Smooth muscle cell of the brain vasculature (primary cell): ENCODE measurements around the gene BCL7C.
"Not testable (repeated sequence)": the region's sequence is repeated elsewhere in the genome, so short reads cannot be mapped to it uniquely, and the experiment has no call there.

Experiments used
- DNase-seq: peaks from one replicate; pipeline ENCODE4 v3.0.0-alpha.2; 2012; ENCODE audit warnings: low read depth, low spot score

Gene BCL7C

DNA sequence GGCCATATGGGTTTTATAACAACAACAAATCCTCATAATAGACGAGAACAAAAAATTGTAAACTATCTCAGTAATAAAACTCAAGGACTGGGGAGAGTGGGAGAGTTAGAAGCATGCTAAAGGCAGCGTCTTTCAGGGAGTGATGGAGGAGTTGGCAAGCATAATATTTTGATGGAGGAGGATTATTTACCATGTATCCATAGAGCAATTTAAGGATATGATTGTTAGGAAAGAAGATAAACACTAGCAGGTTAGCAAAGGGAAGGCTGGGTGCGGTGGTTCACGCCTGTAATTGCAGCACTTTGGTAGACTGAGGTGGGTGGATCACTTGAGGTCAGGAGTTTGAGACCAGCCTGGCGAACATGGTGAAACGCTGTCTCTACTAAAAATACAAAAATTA is 27.8 kb downstream of the BCL7C start:
- no peak for DNase-seq

DNA sequence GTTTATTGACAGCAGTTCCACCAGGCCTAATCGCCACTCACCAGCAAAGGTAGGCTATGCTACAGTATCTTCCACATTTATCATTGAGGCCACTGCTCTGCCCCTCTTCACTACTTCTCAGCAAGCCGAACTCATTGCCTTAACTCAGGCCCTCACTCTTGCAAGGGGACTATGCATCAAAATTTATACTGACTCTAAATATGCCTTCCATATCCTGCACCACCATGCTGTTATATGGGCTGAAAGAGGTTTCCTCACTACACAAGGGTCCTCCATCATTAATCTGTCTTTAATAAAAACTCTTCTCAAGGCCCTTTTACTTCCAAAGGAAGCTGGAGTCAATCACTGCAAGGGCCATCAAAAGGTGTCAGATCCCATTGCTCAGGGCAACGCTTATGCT is 30.7 kb downstream of the BCL7C start:
- not testable (repeated sequence) for DNase-seq

DNA sequence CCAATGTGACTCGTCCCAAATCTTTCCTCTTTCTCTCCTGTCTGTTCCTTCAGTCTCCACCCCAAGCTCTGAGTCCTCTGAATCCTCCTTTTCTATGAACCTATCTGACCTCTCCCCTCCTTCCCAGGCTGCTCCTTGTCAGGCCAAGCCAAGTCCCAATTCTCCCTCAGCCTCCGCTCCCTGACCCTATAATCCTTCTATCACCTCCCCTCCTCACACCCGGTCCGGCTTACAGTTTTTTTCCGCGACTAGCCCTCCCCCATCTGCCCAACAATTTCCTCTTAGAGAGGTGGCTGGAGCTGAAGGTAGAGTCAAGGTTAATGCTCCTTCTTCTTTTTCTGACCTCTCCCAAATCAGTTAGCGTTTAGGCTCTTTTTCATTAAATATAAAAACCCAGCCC is 33.1 kb downstream of the BCL7C start:
- DNase-seq: not testable (repeated sequence)

DNA sequence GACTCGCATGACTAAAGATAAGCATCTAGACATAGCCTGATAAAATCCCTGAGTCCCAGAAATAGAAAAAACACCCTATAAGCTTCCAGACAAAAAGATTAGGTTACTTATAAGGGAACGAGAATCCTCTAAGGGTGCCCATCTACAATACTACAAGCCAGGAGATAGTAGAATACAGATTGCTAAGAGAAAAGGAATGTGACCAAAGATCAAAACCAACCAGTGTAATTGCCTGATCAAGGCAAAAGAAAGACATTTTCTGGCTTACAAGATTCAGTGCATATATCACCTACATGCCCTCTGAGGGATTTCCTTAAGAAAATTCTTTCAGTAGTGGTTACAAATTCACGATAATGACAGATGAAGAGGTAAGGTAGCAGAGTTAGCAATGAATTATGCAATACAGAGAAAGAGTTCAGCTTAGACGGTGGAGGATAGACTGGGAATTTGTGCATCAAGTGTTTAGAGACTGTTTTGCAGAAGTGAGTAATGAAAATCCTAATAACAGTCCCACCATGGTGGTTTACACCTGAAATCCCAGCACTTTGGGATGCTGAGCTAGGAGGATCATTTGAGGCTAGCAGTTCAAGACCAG is 35.0 kb downstream of the BCL7C start:
- no peak for DNase-seq

DNA sequence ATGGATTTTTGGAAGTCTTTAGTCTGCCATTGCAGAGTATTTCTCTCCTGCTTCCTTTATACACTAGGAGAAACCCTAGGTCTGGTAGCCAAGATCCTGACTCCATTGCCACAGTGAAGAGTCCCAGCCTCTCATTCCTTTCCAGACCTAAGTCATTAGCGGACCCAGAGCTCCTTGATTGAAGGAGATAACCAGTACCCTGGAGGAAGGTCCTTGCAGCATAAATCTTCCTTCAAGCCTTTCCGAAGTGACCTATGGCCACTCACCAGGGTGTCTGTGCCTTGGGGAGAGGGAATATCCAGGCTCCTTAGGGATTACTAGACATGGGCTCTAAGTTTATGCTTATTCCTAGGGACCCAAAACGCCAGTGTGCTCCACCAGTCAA is 35.8 kb downstream of the BCL7C start:
- no peak for DNase-seq

DNA sequence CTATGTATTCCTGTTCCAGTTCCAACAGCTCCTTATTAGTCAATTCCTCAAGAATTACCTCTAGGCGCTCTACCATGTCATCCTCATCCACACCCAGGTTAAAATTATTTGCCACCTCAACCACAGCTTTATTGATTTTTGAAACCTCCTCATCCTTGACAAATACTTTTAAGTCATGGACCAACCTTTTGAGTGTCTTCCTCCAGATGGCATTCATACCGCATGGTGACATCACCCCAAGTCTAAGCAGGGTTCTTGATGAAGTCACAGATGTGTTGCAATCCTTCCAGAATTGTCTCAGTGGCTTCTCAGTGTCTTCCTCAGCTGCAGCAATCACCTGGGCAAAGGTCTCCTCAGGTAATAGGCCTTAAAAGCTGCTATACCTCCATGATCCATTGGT is 40.1 kb downstream of the BCL7C start:
- DNase-seq: no peak

DNA sequence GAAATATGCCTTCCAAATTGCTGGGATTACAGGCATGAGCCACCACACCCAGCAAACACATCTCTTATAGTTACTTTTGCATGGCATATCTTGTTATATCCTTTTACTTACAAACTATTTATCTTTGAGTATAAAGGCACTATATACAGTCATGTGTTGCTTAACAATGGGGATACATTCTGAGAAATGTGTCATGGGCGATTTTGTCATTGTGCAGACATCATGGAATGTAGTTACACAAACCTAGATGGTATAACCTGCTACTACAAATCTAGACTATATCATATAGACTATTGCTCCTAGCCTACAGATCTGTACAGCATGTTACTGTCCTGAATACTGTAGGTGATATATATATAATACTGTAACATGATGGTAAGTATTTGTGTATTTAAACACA is 43.6 kb downstream of the BCL7C start:
- no peak for DNase-seq

DNA sequence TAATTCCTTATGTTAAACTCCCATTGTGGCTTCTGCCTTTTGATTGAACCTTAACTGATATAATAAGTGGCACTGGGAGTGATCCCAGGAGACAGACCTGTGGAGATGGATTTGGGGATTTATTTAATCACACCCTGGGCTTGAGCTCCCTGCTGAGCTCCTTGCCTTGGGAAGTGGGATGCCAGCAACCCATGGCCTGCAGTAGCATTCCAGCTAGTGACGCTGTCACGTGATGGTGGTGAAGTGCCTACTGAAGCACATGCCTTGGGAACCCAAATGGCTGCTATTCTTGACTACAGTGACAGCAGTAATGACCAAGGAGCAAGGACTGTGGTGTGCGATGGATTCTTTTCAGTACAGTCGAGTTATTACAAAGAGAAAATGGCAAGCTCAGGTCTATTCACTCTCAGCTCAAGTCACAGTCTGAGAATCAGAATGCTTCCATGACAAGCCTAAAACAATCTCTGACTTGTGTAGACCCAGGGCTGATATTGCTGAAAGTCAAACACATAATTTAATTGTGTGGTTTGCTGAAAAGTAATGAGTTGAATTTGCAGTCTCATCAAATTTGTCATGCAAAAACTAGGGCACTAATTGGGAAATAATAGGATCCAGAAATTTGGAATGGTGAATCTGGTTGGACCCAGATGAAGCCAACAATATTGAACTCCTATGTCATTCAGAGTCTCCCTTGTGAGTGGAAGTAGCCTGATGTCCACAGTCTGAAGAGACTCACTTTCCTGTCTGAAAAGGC is 47.1 kb downstream of the BCL7C start:
- no peak for DNase-seq

DNA sequence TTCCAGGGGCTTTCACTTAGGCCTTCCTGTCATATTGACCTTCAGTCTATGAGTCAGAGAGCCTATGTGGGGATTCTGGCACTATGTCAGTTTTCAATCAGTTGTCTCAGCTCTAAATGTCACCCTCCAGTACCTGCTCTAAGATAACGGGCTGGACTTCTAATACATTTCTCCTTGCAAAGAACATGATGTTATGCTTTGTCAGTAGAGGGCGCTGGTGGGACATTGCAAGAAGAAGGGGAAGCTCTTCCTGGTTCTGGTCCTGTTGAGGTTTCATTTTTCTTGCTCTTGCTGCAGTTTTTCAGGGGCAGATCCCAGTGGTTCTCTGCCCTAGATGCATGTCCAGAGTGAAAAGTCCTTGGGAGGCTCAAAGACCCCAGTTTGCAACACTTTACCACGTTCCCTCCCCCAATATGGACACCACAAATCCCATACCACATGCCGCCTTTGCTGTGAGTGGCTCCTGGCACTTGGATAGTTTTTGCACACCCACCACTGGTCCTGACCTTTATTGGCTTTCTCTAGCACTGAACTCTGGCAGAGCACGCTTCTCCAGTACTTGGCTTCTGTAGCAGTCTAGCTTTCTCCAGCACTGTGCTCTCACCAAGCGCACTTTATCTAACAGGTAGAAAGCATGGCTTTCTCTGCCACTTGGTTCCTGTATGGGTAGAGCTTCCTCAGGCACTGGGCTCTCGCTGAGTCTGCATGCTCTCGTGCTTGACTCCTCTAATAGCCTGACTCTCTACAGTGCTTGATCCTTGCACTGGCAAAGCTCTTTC is 49.0 kb downstream of the BCL7C start:
- peak; percentile 79 for DNase-seq

DNA sequence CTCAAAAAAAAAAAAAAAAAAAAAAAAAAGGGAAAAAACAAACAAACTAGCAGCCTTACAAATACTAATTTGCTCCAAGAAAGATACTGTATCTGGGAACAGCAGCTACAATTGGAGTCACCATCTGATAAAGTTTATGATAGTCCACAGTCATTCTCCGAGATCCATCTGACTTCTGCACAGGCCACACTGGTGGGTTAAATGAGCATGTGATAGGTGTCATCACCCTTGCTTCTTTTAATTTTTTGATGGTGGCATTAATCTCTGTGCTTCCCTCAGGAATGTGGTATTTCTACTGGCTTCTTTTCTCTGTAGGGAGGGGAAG is 49.6 kb downstream of the BCL7C start:
- no peak for DNase-seq

DNA sequence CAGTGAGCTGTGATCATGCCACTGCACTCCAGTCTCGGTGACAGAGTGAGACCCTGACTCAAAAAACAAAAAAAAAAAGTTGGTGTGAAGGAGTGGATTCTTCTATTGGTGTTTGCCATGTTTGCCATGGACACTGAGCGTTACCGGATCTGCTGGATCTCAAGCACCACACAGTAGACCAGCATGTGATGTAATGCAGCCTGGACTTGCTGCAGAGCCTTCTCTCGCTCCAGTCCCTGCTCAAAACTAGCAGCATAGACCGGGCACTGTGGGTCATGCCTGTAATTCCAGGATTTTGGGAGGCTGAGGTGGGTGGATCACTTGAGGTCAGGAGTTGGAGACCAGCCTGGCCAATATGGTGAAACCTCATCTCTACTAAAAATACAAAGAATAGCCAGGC is 50.4 kb downstream of the BCL7C start:
- DNase-seq: no peak

DNA sequence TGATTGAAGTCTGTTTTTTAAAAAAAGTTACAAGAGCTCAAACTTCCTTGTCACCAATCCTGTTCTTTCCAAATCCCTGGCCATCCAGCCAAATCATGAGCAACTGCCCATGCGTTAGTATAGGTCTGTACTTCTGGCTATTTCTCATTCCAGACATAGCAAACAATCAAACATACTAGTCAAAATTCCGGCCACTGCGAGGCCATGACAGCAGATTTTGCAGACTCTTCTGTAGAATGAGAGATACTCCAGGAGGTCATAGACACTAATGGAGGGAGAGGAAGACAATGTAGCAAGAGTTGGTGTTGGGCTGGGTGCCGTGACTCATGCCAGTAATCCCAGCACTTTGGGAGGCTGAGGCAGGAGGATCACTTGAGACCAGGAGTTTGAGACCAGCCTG is 50.9 kb downstream of the BCL7C start:
- DNase-seq: no peak

DNA sequence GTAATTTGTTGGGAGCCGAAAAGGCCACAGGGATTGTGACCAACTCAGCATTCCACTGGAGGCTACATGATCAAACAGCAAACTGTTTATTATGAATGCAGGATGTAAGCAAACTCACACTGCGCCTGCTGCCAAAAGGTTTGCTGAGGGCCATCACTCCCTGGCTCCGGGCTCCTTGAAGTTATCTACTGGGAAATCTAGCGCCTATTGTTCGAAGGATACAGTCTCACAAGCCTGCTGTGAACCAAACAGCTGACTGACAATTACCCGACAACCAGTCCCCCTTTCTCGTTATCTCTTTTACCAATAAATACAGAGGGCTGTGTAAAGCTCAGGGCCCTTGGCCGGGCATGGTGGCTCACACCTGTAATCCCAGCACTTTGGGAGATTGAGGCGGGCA is 52.5 kb downstream of the BCL7C start:
- no peak for DNase-seq

DNA sequence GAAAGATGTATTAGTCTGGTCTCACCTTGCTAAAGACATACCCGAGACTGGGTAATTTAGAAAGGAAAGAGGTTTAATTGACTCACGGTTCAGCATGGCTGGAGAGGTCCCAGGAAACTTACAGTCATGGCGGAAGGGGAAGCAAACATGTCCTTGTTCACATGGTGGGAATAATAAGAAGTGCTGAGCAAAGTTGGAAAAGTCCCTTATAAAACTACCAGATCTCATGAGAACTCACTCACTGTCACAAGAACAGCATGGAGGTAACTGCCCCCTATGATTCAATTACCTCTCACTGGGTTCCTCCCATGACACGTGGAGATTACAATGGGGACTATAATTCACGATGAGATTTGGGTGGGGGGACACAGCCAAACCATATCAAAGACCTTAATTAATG is 53.3 kb downstream of the BCL7C start:
- DNase-seq: no peak

DNA sequence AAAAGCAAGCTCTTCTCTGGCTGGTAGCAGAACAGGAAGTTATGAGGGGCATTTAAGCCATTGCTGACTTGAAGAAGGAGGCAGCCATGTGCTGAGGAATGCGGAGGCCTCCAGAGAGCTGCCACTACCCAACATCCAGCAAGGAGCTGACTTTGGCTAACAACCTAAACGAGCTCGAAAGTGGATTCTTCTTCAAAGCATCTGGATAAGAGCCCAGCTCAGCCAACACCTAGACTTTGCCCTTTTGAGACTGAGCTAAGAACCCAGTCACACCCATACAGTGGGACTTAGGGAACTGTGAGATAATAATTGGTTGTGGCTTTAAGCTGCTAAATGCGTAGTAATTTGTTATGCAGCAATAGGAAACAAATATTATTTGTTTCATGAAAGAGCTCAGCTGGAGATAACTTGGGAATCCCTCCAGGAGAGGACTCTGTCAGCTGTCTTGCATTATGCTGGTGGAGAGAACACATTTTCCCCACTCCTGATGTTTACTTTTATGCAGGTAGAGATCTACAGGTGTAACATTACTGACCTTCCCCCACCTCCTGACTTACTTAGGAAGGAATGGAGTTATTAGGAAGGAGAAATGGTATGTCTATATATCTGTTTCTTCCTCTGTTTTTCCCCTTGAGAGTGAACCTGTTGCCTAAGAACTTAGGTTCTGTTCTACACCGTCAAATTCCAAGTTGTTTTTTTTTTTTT is 54.2 kb downstream of the BCL7C start:
- DNase-seq: no peak

DNA sequence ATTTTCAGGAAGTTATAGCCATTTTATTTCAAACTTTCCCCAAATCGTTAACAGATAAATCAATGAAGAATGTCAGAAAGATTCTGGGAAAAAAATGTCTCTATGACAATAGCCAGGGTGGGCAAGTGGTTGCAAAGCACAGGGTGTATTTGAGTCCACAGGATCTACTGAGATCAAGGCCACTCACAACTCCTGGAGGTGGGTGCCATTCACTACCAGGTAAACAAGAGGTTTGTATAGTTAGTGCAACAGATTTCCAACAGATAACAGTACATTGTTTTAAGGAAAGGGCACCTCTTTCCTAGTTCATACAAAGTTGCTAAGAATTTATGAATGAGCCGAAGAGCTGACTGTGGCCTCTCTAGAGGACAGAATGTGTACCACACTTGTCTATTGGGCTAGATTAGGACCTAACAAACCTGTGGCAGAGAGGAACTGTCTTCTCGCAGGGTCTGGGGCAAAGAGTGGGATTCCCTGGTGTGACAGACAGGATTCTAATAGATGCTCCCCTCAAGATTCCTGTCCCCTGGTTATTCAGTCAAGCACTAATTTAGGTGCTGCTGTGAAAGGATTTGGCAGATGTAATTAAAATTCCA is 54.9 kb downstream of the BCL7C start:
- DNase-seq: no peak

DNA sequence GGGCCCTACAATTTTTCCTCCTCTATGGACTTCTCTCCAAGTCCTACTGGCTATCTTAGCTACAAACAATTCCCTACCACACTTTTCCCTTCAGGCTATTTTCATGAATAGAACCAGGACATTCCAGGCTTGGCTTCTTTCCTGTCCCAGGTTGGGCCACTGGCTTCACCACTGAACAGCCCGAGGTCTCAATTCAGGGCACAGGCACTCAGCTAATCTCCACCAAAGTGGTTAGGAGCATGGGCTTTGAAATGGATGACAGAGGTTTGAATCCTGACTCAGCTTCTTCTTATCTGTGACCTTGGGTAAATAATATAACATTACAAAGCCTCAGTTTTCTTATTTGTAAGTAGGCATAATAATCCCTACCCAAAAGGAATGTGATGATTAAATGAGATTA is 56.0 kb downstream of the BCL7C start:
- DNase-seq: no peak
